AML-193 (cell line): ENCODE data around the gene GALNT9.
"Not testable (repeated sequence)": the region's sequence is repeated elsewhere in the genome, so short reads cannot be mapped to it uniquely, and the experiment has no call there.

Experiments
- DNase-seq, 2 experiments: peaks; one replicate each; lab custom pipeline; 2025; lab: John Stamatoyannopoulos, UW

The GALNT9 gene

DNA sequence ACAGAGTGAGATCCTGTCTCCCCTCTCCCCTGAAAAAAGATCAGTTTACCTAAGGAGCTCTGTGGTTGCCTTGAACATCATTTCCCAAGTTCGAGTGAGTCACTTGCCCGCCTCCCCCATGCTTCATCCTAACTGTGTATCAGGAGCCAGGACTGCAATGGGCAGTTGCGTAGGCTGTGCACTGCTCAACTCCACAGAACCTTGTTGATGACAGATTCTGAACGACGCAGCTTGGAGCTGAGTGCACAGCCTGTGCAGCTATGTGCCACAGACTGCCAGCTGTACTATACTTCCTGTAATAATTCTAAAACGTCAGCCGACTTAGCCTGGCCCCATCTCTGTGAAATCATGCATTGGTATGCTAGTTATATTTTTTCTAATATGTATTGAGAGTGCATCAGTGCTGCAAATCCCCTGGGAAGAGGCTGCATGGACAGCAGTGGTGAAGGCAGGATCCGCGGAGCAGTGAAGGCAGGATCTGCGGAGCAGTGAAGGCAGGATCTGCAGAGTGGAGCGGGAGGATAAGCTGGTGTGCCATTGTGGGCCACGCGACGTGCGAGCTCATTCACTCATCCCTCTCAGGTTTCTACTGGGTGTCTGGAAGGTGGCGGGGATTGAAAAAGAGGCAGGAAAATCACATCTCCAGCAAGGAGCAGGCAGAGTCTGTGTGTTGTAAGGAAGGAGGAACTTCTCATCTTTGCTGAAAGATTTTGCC, 80.8 kb downstream of the GALNT9 start:
- no peak for DNase-seq

DNA sequence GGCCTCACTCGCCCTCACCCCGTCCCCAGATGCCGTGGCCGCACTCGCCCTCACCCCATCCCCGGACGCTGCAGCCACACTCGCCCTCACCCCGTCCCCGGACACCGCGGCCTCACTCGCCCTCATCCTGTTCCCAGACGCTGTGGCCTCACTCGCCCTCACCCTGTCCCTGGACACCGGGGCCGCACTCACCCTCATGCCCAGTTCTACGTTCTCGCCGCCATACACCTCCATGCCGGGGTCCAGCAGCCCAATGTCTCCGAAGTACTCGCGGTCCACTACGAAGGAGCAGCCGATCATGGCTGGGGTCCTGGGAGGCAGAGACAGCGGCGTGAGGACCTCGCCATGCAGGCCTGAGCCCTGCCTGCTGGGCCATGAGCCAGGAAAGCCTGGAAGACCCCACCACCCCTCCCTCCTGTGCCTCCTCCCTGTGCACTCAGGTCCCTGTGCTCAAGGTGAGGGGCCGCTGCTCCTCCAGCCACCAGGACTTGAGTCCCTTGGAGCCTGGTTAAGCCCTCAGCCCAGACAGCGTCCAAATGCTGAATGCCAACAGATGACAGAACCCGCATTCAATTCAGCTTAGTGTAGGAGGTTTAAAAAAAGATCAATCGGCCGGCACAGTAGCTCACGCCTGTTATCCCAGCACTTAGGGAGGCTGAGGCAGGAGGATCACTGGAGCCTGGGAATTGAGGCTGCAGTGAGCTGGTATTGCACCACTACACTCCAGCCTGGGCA, 81.5 kb downstream of the GALNT9 start:
- no peak for DNase-seq

DNA sequence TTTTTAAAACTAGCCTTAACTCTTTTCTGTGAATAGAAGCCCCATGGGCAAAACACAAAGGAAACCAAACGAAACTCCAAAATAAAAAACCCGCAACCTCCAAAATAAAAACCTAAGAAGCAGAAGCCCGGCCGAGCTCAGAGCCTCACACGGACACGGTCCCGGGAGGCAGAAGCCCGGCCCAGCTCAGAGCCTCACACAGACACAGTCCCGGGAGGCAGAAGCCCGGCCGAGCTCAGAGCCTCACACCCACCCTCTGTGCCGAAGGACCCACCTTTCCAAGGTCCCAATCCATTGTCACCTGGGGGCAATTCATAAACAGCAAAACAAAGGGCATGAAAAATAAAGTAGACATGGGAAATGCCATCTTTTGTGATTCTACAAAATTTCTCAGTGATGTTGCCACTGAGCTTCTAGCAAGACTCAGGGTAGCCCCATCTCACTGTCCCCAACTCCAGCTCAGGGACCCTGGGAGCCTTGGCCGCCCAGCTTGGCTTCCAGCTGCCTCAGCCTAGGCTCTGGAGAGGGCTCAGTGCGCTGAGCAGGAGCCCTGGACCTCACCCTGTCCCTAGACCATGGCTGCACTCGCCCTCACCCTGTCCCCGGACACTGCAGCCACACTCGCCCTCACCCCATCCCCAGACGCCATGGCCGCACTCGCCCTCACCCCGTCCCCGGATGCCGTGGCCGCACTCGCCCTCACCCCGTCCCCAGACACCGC, 82.2 kb downstream of the GALNT9 start:
- DNase-seq = no peak

DNA sequence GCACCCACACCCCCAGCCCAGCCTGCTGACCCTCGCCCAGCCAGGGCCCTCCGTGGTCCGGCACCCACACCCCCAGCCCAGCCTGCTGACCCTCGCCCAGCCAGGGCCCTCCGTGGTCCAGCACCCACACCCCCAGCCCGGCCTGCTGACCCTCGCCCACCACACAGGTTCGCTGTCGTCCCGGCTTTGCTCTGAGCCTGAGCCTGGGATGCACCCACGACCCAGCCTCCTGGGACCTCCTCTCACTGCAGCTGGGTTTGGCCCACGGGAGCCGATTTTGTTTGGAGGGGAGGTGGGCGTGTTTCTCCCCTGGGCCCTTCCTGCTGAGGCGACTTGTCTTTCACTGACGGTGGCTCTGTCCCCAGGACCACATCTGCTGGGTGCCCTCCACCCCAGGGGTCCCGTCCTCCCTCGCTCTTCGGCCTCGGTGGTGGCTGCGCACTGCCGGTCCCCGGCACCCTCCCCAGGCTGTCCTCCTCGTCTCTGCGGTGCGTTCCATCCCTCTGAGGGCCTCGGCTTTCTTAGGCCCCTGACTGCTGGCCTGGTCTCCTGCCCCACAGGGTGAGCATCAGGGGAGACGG, 83.8 kb downstream of the GALNT9 start:
- DNase-seq = no peak

- DNase-seq = no peak
Measured at GRCh38 chr12:132244724-132245295, 84.6 kb downstream of the GALNT9 start.

- no peak for DNase-seq
Measured at GRCh38 chr12:132243596-132244310, 85.6 kb downstream of the GALNT9 start.

GRCh38 chr12:132243171-132243570, 86.2 kb downstream of the GALNT9 start:
- DNase-seq = not testable (repeated sequence)

DNA sequence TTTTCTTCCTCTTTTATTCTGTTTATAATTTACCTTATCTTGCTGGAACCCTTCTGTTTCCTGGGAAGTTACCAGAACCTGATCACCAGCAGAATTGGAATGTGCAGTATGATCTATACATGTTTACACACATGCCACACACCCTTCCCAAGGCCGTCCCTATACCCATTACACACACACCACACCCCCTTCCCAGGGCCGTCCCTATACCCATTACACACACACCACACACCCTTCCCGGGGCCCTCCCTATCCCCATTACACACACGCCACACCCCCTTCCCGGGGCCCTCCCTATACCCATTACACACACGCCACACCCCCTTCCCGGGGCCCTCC, 88.8 kb downstream of the GALNT9 start:
- not testable (repeated sequence) for DNase-seq

GRCh38 chr12:132239796-132240668, 89.4 kb downstream of the GALNT9 start:
- no peak for DNase-seq

- no peak for DNase-seq
Measured at GRCh38 chr12:132239392-132239791, 90.0 kb downstream of the GALNT9 start.

DNA sequence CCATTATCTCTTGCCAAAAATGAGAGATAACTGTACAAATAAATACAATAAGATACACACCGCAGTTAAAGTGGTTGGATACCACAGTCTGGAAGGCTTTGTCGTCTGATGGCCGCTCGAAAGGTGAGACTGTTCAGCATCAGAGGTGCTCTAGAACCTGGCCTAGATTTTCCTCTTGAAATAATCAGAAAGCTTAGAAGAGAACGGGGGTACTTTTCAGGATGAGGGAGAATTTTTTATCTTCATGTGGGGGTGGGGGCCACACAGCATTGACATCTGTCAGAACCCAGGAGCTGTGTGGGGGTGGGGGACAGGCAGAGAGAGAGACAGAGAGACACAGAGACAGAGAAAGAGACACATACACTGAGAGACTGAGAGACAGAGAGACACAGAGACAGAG, 90.5 kb downstream of the GALNT9 start:
- no peak for DNase-seq

GRCh38 chr12:132238488-132238854, 90.9 kb downstream of the GALNT9 start:
- no peak for DNase-seq

DNA sequence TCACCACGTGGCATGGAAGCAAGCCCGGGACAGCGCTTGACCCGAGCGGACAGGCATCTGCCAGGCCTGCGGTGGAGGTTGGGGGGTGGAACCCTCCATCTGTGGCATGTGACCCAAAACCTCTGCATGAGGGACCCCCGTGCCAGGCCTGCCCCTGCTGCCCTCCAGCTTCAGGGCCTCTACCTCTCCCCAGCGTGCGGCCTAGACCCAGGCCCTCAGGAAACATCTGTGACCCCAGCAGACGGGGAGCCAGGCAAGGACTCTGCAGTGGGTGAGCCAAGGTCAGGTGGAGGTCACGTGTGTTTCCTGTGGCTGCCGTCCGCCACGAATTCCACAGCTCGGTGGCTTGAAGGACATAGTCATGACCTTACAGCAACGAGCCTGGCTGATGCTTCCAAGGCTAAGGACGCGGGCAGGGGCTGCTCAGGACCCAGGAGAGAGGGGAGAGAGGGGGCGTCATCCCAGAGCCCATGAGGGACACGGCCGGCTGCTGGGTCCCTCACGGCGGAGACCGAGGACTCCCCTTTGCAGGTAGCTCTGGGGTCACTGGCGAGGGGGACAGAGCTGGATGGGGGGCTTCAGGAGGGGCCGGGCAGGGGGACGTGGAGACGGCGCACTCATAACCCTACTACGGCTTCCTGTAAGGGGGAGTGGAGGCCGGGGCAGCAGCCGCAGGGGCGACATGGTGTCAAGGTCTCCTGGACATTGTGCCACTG, 91.5 kb downstream of the GALNT9 start:
- no peak for DNase-seq

DNA sequence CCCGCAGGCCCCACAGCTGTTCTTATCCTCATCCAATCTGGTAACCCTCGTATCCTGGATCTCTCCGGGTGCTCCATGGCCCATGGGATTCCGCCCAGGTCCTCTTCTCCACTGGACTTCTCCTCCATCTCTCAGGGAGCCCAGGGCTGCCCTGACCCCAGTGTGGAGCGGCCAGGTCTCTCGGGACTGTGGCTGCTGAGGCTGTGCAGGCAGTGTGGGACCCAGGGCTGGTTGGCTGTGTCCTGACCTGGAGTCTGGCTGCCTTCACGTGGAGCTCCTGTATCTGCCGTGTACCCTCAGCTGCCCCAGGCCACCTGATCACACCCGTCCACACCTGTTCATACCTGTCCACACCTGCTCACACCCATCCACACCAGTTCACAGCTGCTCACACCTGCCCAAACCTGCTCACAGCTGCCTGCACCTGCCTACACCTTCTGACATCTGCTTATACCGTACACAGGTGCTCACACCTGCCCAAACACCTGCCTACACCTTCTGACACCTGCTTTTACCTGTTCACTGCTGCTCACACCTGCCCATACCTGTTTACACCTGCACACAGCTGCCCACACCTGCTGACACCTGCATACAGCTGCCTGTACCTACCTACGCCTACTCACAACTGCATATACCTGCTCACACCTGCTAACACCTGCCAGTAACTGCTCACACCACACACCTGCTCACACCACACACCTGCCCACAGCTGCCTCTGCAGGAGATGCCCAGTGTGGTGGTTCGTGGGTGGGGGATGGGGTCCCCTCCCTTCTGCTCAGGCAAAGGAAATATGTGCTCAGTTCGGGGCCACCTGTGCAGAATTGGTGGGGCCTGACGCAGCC, 92.2 kb downstream of the GALNT9 start:
- no peak for DNase-seq

- no peak for DNase-seq
Measured at GRCh38 chr12:132236129-132236929, 93.1 kb downstream of the GALNT9 start.

GRCh38 chr12:132235116-132235820, 94.1 kb downstream of the GALNT9 start:
- no peak for DNase-seq

DNA sequence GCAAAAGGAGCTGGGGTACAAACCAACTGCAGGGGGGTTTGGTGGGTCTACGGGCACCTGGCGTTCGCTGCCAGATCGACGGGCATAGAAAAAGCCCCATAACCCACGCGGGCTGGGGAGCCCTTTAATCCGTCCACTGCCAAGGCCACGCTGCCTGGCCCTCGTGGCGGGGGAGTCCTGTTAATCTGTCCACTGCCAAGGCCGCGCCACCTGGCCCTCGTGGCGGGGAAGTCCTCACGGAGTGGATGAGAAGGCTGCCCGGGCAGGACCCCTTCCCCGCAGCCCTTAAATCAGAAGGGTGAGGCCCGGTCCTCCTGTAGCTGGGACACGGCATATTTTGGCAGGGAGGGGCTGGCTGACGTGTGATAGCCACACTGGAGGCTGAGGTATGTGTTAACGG, 99.0 kb downstream of the GALNT9 start:
- DNase-seq = no peak

- no peak for DNase-seq
Measured at GRCh38 chr12:132229926-132230325, 99.5 kb downstream of the GALNT9 start.
